ENCODE data around the gene PTCD2. TPM values are rescaled to one million over a fixed set of nuclear protein-coding genes. Genes with fewer than 3 reads are reported as not detected.
"Not testable (repeated sequence)": the region's sequence is repeated elsewhere in the genome, so short reads cannot be mapped to it uniquely, and the experiment has no call there.

The PTCD2 gene
- total and polyA plus RNA-seq, 11 donors, result 5.3 to 21.5 (median 13.0) TPM

GRCh38 chr5:72307968-72308852, 12.0 kb upstream of the PTCD2 start:
- intact Hi-C loops (cut with DNase I), result loop anchor here (2.0 to 10.0 kb wide), 10 partner anchors 93 to 529 kb away; no protein-coding TSS in a partner anchor
- peak; percentile 97 to 99 (median 99) for DNase-seq
- Histone ChIP-seq H3K27ac (peak overlapping the region; percentile 81 to 99 (median 94)), H3K4me1 (peaks cover 0 to 32% (median 7%) of the 10 kb centered on the region in 12 donors), H3K36me3 (peaks cover 0 to 44% (median 34%) of the 10 kb centered on the region in 9 donors), H3K9me3 (no peaks in the 10 kb centered on the region), H3K27me3 (no peaks in the 10 kb centered on the region), H3K4me3 (peak overlapping the region; percentile 55 to 87 (median 70))
- peak; percentile 99 for ATAC-seq
- 1 to 3% (median 1%) methylated on average over 41 to 76 of the region's 76 CpGs for WGBS, 4 donors
- peak; percentile 83 to 98 for TF ChIP-seq POLR2A (IDR thresholded peaks at IDR 0.05)
- TF ChIP-seq CTCF (IDR thresholded peaks at IDR 0.05), result peak; percentile 86 to 97 (median 93)

- Histone ChIP-seq H3K27me3 (no peaks in the 10 kb centered on the region), H3K36me3 (peaks cover 0 to 49% (median 37%) of the 10 kb centered on the region in 9 donors), H3K4me1 (peaks cover 0 to 32% (median 7%) of the 10 kb centered on the region in 12 donors), H3K9me3 (no peaks in the 10 kb centered on the region), H3K4me3 (peak overlapping the region in 6 of 12 donors; percentile 64 to 87 (median 69)), H3K27ac (peak overlapping the region in 11 of 12 donors; percentile 14 to 96 (median 50))
- no peak for DNase-seq
- 61 to 68% (median 65%) methylated on average over 6 of the region's 6 CpGs for WGBS, 4 donors
- no peak for ATAC-seq
- TF ChIP-seq CTCF (IDR thresholded peaks at IDR 0.05), result no peak
- no peak for TF ChIP-seq POLR2A (IDR thresholded peaks at IDR 0.05)
- intact Hi-C loops (cut with DNase I), result loop anchor here (2.0 to 10.0 kb wide), 9 partner anchors 94 to 530 kb away; no protein-coding TSS in a partner anchor
These were observed 11.4 kb upstream of the PTCD2 start for GRCh38 chr5:72308853-72309191.

DNA sequence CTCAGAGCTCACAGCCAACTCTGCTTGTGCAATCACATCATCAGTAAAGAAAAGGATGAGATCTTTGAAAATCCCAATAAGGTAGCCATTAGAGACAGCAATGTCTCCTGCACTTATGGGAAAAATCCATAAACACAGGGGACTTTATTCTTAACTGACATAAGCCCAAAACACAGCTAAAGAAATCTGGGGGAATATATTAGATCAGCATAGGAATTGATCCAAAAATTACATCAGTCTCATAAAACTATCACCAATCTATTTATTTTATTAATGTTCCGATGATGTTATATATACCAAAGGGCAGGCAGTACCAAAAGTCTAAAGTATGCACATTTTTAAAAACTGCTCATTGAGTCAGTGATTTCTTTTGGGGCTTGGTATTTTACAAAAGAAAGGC, 7.0 kb upstream of the PTCD2 start:
- Histone ChIP-seq H3K9me3 (no peaks in the 10 kb centered on the region), H3K27me3 (no peaks in the 10 kb centered on the region), H3K4me1 (peaks cover 0 to 21% (median 11%) of the 10 kb centered on the region in 12 donors), H3K36me3 (peaks cover 0 to 62% (median 41%) of the 10 kb centered on the region in 9 donors), H3K27ac (no peak overlapping the region), H3K4me3 (no peak overlapping the region)
- WGBS, 4 donors, result 81 to 93% (median 88%) methylated on average over 1 of the region's 1 CpG
- intact Hi-C loops (cut with DNase I), result no loop called here
- no peak for ATAC-seq
- no peak for DNase-seq
- TF ChIP-seq CTCF (IDR thresholded peaks at IDR 0.05) (no peak), POLR2A (IDR thresholded peaks at IDR 0.05) (no peak)

GRCh38 chr5:72314571-72315172, 5.5 kb upstream of the PTCD2 start:
- peak; percentile 57 to 88 (median 78) for ATAC-seq

DNA sequence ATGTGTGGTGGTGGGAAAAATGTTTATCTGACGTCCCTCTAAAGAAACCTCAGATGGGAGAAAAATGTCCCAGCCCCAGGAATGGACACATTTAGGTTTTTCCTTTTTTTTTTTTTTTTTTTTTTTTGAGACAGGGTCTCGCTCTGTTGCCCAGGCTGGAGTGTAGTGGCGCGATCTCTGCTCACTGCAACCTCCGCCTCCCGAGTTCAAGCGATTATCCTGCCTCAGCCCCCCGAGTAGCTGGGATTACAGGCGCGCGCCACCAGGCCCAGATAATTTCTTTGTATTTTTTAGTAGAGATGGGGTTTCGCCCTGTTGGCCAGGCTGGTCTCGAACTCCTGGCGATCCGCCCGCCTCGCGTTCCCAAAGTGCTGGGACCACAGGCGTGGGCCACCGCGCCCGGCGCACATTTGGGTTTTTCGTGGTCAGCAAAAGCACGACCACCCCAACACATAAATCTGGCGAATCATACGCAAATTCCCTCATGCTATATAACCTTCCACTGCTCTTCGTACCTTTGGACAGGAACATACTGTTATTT, 668 bp upstream of the PTCD2 start:
- WGBS, 4 donors, result 6 to 9% (median 7%) methylated on average over 28 of the region's 28 CpGs

More at GRCh38 chr5:72314571-72315172, 5.5 kb upstream of the PTCD2 start:
- Histone ChIP-seq H3K4me1 (peaks cover 0 to 29% (median 19%) of the 10 kb centered on the region in 12 donors), H3K36me3 (peaks cover 0 to 54% (median 38%) of the 10 kb centered on the region in 9 donors), H3K9me3 (no peaks in the 10 kb centered on the region), H3K27ac (no peak overlapping the region), H3K4me3 (no peak overlapping the region), H3K27me3 (no peaks in the 10 kb centered on the region)
- intact Hi-C loops (cut with DNase I), result loop anchor here in 1 of 10 donors (2.0 kb wide), 1 partner anchor 180 kb away; no protein-coding TSS in a partner anchor
- WGBS, 4 donors, result 73 to 75% (median 74%) methylated on average over 3 of the region's 3 CpGs
- TF ChIP-seq CTCF (IDR thresholded peaks at IDR 0.05) (peak in 6 of 12 donors; percentile 23 to 38 (median 30)), POLR2A (IDR thresholded peaks at IDR 0.05) (no peak)
- DNase-seq, result peak in 4 of 5 donors; percentile 60 to 68 (median 64)

More for the DNA sequence above, 668 bp upstream of the PTCD2 start:
- ATAC-seq (peak in 2 of 4 donors; percentile 3), DNase-seq (peak in 2 of 5 donors; percentile 22 to 33)
- Histone ChIP-seq H3K4me1 (peaks cover 0 to 37% (median 23%) of the 10 kb centered on the region in 12 donors), H3K4me3 (peak overlapping the region; percentile 64 to 95 (median 84)), H3K36me3 (peaks cover 0 to 35% (median 23%) of the 10 kb centered on the region in 9 donors), H3K27ac (peak overlapping the region in 11 of 12 donors; percentile 29 to 84 (median 77))
- intact Hi-C loops (cut with DNase I); H3K9me3 ChIP-seq; H3K27me3 ChIP-seq: not testable (repeated sequence)

All from heart left ventricle (tissue), 16 donors.